Lower leg skin (tissue), 3 donors: ENCODE data around the gene PNPLA3.

Source experiments
- CTCF ChIP-seq, 3 donors: fragments of 450-650 bp; IDR thresholded peaks; one replicate each; pipeline ENCODE4 v1.5.1; 2016; ENCODE audit warnings: antibody characterized with exemption in 3 of 3, mild to moderate bottlenecking in 3 of 3, moderate library complexity in 2 of 3
- POLR2A ChIP-seq, 2 donors: fragments of 450-650 bp; IDR thresholded peaks; one replicate each; pipeline ENCODE4 v1.6.1; 2016 to 2017; ENCODE audit warnings: antibody characterized with exemption in 2 of 2, mild to moderate bottlenecking in 1 of 2, moderate library complexity in 1 of 2

DNA sequence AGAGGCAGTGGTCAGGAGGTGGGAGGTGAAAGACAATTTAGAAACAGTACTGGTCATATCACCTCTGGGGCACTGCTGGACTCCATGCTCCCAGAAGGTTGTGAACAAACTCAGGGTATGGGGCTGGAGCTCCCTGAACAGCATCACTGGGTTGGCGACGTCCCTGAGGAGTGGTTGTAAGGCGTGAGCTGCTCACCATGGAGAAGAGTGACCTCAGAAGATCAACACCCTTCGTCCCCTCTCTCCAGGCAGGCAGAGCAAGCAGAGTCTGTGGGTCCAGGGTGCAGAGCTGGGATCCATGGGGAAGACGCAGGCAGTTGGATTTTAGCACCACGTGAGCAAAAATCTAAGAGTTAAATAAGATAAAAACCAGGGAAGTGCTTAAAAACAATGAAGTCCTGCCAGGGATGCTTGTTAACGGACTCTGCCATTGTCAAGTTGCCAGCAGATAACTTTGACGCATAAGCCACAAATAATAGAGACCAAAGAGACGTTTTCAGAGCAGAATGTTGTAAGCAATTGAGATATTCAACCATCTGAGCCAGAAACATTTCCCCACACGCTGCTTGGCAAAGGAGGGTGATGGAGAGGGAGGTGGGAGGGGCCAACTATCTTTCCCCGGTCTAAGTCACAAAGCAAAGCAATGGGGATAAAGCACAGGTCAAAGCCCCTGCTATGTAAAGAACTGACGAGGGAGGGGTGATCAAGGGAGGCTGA, 45.4 kb upstream of the PNPLA3 start:
- no peak for TF ChIP-seq CTCF (IDR thresholded peaks at IDR 0.05)
- no peak for TF ChIP-seq POLR2A (IDR thresholded peaks at IDR 0.05)
